H1 (cell line): ENCODE data around the gene PROSER1. TPM values are rescaled to one million over a fixed set of nuclear protein-coding genes. Genes with fewer than 3 reads are reported as not detected.

Source experiments
- BCL11A ChIP-seq, 2 experiments: IDR thresholded peaks; one replicate each; pipeline ENCODE4 v1.6.1; 2011; ENCODE audit warnings: low read depth in 2 of 2, low read length in 2 of 2, mild to moderate bottlenecking in 2 of 2
- CBX5 ChIP-seq: fragments of 300-800, 300-1000 bp; sonication (generic); IDR thresholded peaks from 2 replicates; pipeline ENCODE4 v1.7.1; 2016; ENCODE audit warnings: antibody characterized with exemption, low read length, low read depth
- CREB1 ChIP-seq: IDR thresholded peaks from 2 replicates; pipeline ENCODE4 v1.6.1; 2012; ENCODE audit warnings: inconsistent platforms
- HDAC2 ChIP-seq, 2 experiments: fragments of 300-600 bp in 1 of 2; sonication (generic) in 1 of 2; IDR thresholded peaks; 2 replicates each; pipeline ENCODE4 v1.6.1; 2011 to 2012; ENCODE audit warnings: low read depth in 2 of 2, low read length in 2 of 2, mild to moderate bottlenecking in 2 of 2, moderate library complexity in 2 of 2, borderline replicate concordance in 1 of 2, inconsistent platforms in 1 of 2
- POLR2AphosphoS5 ChIP-seq: IDR thresholded peaks from 2 replicates; pipeline ENCODE4 v1.6.1; 2011; ENCODE audit warnings: low read depth, low read length
- polyA plus RNA-seq, 7 experiments: library from polyadenylated mRNA; depleted of rRNA in 3 of 7; stranded (reverse) in 5 of 7; unstranded in 2 of 7; fragments of >200 nt in 5 of 7; fragments of 200-250 nt in 2 of 7; gene quantifications; 1 replicate in 5 of 7; 2 replicates in 1 of 7; 4 replicates in 1 of 7; pipeline versions ENCODE4 v1.2.1 to v1.2.3, GENCODE V29; 2011 to 2013; ENCODE audit warnings: missing spikeins in 2 of 7, mixed read lengths in 2 of 7
- total RNA-seq: library from RNA; stranded (reverse); fragmentation: NEBNext Ultra II Directional; extraction: Animal tissue kit (Norgen Biotek cat#: 25700); gene quantifications from 2 replicates; pipeline ENCODE4 v1.2.1, GENCODE V29; 2021
- TF ChIP-seq, protein P1 (sequence below): fragments of 300-600 bp; sonication (generic); IDR thresholded peaks from 2 replicates; pipeline ENCODE4 v1.7.1; 2012; ENCODE audit warnings: low read length, moderate library complexity, mild to moderate bottlenecking, inconsistent platforms; ENCODE audit not compliant: insufficient replicate concordance

PROSER1 gene
- total and polyA plus RNA-seq, 2 of the 8 experiments (the other 6 are each of a cell fraction or from before 2014, with no cell fraction given): 99.2 to 116 TPM

- TF ChIP-seq, protein P1, sequence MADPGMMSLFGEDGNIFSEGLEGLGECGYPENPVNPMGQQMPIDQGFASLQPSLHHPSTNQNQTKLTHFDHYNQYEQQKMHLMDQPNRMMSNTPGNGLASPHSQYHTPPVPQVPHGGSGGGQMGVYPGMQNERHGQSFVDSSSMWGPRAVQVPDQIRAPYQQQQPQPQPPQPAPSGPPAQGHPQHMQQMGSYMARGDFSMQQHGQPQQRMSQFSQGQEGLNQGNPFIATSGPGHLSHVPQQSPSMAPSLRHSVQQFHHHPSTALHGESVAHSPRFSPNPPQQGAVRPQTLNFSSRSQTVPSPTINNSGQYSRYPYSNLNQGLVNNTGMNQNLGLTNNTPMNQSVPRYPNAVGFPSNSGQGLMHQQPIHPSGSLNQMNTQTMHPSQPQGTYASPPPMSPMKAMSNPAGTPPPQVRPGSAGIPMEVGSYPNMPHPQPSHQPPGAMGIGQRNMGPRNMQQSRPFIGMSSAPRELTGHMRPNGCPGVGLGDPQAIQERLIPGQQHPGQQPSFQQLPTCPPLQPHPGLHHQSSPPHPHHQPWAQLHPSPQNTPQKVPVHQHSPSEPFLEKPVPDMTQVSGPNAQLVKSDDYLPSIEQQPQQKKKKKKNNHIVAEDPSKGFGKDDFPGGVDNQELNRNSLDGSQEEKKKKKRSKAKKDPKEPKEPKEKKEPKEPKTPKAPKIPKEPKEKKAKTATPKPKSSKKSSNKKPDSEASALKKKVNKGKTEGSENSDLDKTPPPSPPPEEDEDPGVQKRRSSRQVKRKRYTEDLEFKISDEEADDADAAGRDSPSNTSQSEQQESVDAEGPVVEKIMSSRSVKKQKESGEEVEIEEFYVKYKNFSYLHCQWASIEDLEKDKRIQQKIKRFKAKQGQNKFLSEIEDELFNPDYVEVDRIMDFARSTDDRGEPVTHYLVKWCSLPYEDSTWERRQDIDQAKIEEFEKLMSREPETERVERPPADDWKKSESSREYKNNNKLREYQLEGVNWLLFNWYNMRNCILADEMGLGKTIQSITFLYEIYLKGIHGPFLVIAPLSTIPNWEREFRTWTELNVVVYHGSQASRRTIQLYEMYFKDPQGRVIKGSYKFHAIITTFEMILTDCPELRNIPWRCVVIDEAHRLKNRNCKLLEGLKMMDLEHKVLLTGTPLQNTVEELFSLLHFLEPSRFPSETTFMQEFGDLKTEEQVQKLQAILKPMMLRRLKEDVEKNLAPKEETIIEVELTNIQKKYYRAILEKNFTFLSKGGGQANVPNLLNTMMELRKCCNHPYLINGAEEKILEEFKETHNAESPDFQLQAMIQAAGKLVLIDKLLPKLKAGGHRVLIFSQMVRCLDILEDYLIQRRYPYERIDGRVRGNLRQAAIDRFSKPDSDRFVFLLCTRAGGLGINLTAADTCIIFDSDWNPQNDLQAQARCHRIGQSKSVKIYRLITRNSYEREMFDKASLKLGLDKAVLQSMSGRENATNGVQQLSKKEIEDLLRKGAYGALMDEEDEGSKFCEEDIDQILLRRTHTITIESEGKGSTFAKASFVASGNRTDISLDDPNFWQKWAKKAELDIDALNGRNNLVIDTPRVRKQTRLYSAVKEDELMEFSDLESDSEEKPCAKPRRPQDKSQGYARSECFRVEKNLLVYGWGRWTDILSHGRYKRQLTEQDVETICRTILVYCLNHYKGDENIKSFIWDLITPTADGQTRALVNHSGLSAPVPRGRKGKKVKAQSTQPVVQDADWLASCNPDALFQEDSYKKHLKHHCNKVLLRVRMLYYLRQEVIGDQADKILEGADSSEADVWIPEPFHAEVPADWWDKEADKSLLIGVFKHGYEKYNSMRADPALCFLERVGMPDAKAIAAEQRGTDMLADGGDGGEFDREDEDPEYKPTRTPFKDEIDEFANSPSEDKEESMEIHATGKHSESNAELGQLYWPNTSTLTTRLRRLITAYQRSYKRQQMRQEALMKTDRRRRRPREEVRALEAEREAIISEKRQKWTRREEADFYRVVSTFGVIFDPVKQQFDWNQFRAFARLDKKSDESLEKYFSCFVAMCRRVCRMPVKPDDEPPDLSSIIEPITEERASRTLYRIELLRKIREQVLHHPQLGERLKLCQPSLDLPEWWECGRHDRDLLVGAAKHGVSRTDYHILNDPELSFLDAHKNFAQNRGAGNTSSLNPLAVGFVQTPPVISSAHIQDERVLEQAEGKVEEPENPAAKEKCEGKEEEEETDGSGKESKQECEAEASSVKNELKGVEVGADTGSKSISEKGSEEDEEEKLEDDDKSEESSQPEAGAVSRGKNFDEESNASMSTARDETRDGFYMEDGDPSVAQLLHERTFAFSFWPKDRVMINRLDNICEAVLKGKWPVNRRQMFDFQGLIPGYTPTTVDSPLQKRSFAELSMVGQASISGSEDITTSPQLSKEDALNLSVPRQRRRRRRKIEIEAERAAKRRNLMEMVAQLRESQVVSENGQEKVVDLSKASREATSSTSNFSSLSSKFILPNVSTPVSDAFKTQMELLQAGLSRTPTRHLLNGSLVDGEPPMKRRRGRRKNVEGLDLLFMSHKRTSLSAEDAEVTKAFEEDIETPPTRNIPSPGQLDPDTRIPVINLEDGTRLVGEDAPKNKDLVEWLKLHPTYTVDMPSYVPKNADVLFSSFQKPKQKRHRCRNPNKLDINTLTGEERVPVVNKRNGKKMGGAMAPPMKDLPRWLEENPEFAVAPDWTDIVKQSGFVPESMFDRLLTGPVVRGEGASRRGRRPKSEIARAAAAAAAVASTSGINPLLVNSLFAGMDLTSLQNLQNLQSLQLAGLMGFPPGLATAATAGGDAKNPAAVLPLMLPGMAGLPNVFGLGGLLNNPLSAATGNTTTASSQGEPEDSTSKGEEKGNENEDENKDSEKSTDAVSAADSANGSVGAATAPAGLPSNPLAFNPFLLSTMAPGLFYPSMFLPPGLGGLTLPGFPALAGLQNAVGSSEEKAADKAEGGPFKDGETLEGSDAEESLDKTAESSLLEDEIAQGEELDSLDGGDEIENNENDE: no peak
- TF ChIP-seq POLR2AphosphoS5 (no peak), HDAC2 (IDR thresholded peaks at IDR 0.05; ENCODE audit: borderline replicate concordance in 1 of 2, low read depth in 2 of 2, low read length in 2 of 2) (no peak), BCL11A (IDR thresholded peaks at IDR 0.05; ENCODE audit: low read depth in 2 of 2, low read length in 2 of 2) (no peak), CBX5 (no peak), CREB1 (no peak)
Observed at GRCh38 chr13:38998739-38999138, 39.1 kb downstream of the PROSER1 start (continued).
